Neural cell (in vitro differentiated cells): ENCODE results near the gene TSNAX. TPM values are rescaled to one million over a fixed set of nuclear protein-coding genes. Genes with fewer than 3 reads are reported as not detected.

ENCODE experiments used
- H2AFZ ChIP-seq: fragments of 200-600, 300-800 bp; sonication (generic), shearing (Covaris generic); 2 replicates; pipeline ENCODE4 v1.6.0; 2014; ENCODE audit warnings: low read depth, mild to moderate bottlenecking, antibody characterized with exemption, low read length, moderate library complexity
- H3F3A ChIP-seq: fragments of 200-600 bp; shearing (Covaris generic); 2 replicates; pipeline ENCODE4 v1.6.1; 2016; ENCODE audit warnings: mild to moderate bottlenecking, moderate library complexity, mixed read lengths, antibody characterized with exemption, low read length; ENCODE audit not compliant: insufficient read depth, poor library complexity, severe bottlenecking
- H3K27ac ChIP-seq: fragments of 200-600, 300-800 bp; sonication (generic), shearing (Covaris generic); 2 replicates; pipeline ENCODE4 v1.5.1; 2014; ENCODE audit warnings: mild to moderate bottlenecking, low read length, moderate library complexity
- H3K27me3 ChIP-seq: fragments of 300-800, 200-600 bp; sonication (generic), shearing (Covaris generic); 2 replicates; pipeline ENCODE4 v1.6.0; 2014; ENCODE audit warnings: mild to moderate bottlenecking, low read depth, low read length, moderate library complexity; ENCODE audit not compliant: insufficient read depth
- H3K36me3 ChIP-seq: fragments of 300-800, 200-600 bp; sonication (generic), shearing (Covaris generic); 2 replicates; pipeline ENCODE4 v1.5.1; 2014; ENCODE audit warnings: mild to moderate bottlenecking, antibody characterized with exemption, low read length, moderate library complexity; ENCODE audit not compliant: insufficient read depth
- H3K4me2 ChIP-seq: fragments of 300-800, 200-600 bp; sonication (generic), shearing (Covaris generic); 2 replicates; pipeline ENCODE4 v1.6.0; 2014; ENCODE audit warnings: mild to moderate bottlenecking, low read length
- H3K4me3 ChIP-seq: fragments of 300-800, 200-600 bp; sonication (generic), shearing (Covaris generic); 2 replicates; pipeline ENCODE4 v1.5.1; 2014; ENCODE audit warnings: mild to moderate bottlenecking, low read length, moderate library complexity
- H3K79me2 ChIP-seq: fragments of 200-600 bp; shearing (Covaris generic); replicated peaks from 2 replicates; pipeline ENCODE4 v1.6.0; 2014; ENCODE audit warnings: mild to moderate bottlenecking, low read length, moderate library complexity; ENCODE audit not compliant: insufficient read depth
- H3K9ac ChIP-seq: fragments of 300-800, 200-600 bp; sonication (generic), shearing (Covaris generic); 2 replicates; pipeline ENCODE4 v1.6.1; 2016; ENCODE audit warnings: mild to moderate bottlenecking, low read length, mixed read lengths
- H3K9me2 ChIP-seq: fragments of 200-600 bp; shearing (Covaris generic); 2 replicates; pipeline ENCODE4 v1.6.1; 2016; ENCODE audit warnings: mild to moderate bottlenecking, low read length, mixed read lengths; ENCODE audit not compliant: insufficient read depth
- H3K9me3 ChIP-seq: fragments of 200-600, 300-800 bp; sonication (generic), shearing (Covaris generic); 2 replicates; pipeline ENCODE4 v1.6.1; 2016; ENCODE audit warnings: mild to moderate bottlenecking, mixed run types, low read length, moderate library complexity, mixed read lengths
- H4K20me1 ChIP-seq: fragments of 200-600 bp; shearing (Covaris generic); 2 replicates; pipeline ENCODE4 v1.6.1; 2016; ENCODE audit warnings: mild to moderate bottlenecking, mixed run types; ENCODE audit not compliant: insufficient read depth
- CTCF ChIP-seq: fragments of 450-650 bp; IDR thresholded peaks from 2 replicates; pipeline ENCODE4 v1.5.1; 2014; ENCODE audit warnings: antibody characterized with exemption, mild to moderate bottlenecking, moderate library complexity; ENCODE audit not compliant: poor library complexity, severe bottlenecking
- EP300 ChIP-seq: fragments of 450-650 bp; conservative IDR thresholded peaks from 2 replicates; pipeline ENCODE4 v1.6.1; 2014; ENCODE audit warnings: antibody characterized with exemption, mild to moderate bottlenecking, moderate library complexity; ENCODE audit not compliant: poor library complexity, severe bottlenecking
- EZH2 ChIP-seq: fragments of 200-600, 300-800 bp; shearing (Covaris generic), sonication (generic); IDR thresholded peaks from 2 replicates; pipeline ENCODE4 v1.6.1; 2014; ENCODE audit warnings: antibody characterized with exemption, low read length, borderline replicate concordance, mild to moderate bottlenecking; ENCODE audit not compliant: insufficient read depth, poor library complexity, severe bottlenecking
- MXI1 ChIP-seq: fragments of 450-650 bp; conservative IDR thresholded peaks from 2 replicates; pipeline ENCODE4 v1.6.1; 2014; ENCODE audit warnings: antibody characterized with exemption, mild to moderate bottlenecking; ENCODE audit not compliant: poor library complexity, severe bottlenecking
- POLR2AphosphoS5 ChIP-seq: IDR thresholded peaks from 2 replicates; pipeline ENCODE4 v1.6.1; 2012
- SMC3 ChIP-seq: fragments of 450-650 bp; conservative IDR thresholded peaks from 2 replicates; pipeline ENCODE4 v1.6.1; 2014; ENCODE audit warnings: antibody characterized with exemption, mild to moderate bottlenecking, moderate library complexity; ENCODE audit not compliant: poor library complexity
- TAF1 ChIP-seq: IDR thresholded peaks from 2 replicates; pipeline ENCODE4 v1.6.1; 2012; ENCODE audit warnings: low read depth
- polyA plus RNA-seq: library from polyadenylated mRNA; depleted of rRNA; stranded (reverse); fragments of >200 nt; gene quantifications from 2 replicates; pipeline ENCODE4 v1.2.3, GENCODE V29; 2014
- TF ChIP-seq, protein P1 (sequence below): IDR thresholded peaks from 2 replicates; pipeline ENCODE4 v1.6.1; 2012; ENCODE audit warnings: borderline replicate concordance

TSNAX gene
- polyA plus RNA-seq, 1 donor from 2014 or later = 55.2 TPM

GRCh38 chr1:231597971-231598370 lies 69.5 kb downstream of the TSNAX start:
- no peak overlapping the region for H2AFZ ChIP-seq
- H3K79me2 ChIP-seq = no peaks in the 10 kb centered on the region
- no peaks in the 10 kb centered on the region for H3K27me3 ChIP-seq
- no peak overlapping the region for H3K4me2 ChIP-seq
- no peak overlapping the region for H3K4me3 ChIP-seq
- no peaks in the 10 kb centered on the region for H3F3A ChIP-seq
- no peaks in the 10 kb centered on the region for H3K36me3 ChIP-seq
- TF ChIP-seq, protein P1, sequence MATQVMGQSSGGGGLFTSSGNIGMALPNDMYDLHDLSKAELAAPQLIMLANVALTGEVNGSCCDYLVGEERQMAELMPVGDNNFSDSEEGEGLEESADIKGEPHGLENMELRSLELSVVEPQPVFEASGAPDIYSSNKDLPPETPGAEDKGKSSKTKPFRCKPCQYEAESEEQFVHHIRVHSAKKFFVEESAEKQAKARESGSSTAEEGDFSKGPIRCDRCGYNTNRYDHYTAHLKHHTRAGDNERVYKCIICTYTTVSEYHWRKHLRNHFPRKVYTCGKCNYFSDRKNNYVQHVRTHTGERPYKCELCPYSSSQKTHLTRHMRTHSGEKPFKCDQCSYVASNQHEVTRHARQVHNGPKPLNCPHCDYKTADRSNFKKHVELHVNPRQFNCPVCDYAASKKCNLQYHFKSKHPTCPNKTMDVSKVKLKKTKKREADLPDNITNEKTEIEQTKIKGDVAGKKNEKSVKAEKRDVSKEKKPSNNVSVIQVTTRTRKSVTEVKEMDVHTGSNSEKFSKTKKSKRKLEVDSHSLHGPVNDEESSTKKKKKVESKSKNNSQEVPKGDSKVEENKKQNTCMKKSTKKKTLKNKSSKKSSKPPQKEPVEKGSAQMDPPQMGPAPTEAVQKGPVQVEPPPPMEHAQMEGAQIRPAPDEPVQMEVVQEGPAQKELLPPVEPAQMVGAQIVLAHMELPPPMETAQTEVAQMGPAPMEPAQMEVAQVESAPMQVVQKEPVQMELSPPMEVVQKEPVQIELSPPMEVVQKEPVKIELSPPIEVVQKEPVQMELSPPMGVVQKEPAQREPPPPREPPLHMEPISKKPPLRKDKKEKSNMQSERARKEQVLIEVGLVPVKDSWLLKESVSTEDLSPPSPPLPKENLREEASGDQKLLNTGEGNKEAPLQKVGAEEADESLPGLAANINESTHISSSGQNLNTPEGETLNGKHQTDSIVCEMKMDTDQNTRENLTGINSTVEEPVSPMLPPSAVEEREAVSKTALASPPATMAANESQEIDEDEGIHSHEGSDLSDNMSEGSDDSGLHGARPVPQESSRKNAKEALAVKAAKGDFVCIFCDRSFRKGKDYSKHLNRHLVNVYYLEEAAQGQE = no peak
- TF ChIP-seq EP300 (no peak), MXI1 (no peak)
- no peaks in the 10 kb centered on the region for H3K9me3 ChIP-seq
- H3K9me2 ChIP-seq = no peaks in the 10 kb centered on the region
- H4K20me1 ChIP-seq = no peaks in the 10 kb centered on the region
- no peak overlapping the region for H3K27ac ChIP-seq
- no peak overlapping the region for H3K9ac ChIP-seq

DNA sequence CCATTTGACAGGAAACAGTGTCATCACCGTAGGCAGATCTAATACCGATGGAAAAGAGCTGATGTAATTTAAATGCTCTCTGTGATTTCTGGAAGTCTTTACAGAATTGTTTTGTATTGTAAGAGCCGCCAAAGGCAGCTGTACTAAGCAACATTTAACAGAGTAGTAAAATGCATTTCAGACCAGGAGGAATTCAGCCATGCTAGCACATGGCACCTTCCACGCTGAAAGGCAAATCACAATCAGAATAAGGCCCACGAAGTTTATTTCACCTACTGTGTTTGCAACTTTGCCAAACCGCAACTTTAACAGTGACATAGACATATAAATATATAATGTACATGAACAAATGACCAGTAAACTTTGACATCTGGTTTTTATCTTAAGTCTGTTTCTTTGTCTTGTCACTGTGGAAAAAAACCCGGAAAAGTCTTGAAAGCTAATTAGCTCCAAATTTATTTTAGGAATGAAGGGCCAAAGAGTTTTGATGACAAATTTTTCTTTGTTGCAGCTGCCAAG lies 72.0 kb downstream of the TSNAX start:
- Histone ChIP-seq H3K9me2 (no peaks in the 10 kb centered on the region), H3K79me2 (no peaks in the 10 kb centered on the region), H3K27me3 (no peaks in the 10 kb centered on the region), H3K27ac (no peak overlapping the region), H3K9me3 (no peaks in the 10 kb centered on the region), H3K4me2 (no peak overlapping the region), H4K20me1 (no peaks in the 10 kb centered on the region), H3F3A (no peaks in the 10 kb centered on the region), H3K36me3 (no peaks in the 10 kb centered on the region), H3K9ac (no peak overlapping the region), H2AFZ (no peak overlapping the region), H3K4me3 (no peak overlapping the region)
- TF ChIP-seq TAF1 = no peak
- TF ChIP-seq, protein P1 = no peak
- no peak for TF ChIP-seq CTCF
- no peak for TF ChIP-seq POLR2AphosphoS5
- no peak for TF ChIP-seq SMC3
- no peak for TF ChIP-seq EZH2
